Activated CD4-positive, alpha-beta T cell treated with anti-CD3 and anti-CD28 coated beads, Interleukin-2, amount 50 U/mL, for 16 hours (primary cell): Measurements from ENCODE around the gene IFITM5.
"Not testable (repeated sequence)": the region's sequence is repeated elsewhere in the genome, so short reads cannot be mapped to it uniquely, and the experiment has no call there.

Source experiments
- DNase-seq: peaks from one replicate; pipeline ENCODE4 v3.0.0-alpha.2; 2020

IFITM5 gene

DNA sequence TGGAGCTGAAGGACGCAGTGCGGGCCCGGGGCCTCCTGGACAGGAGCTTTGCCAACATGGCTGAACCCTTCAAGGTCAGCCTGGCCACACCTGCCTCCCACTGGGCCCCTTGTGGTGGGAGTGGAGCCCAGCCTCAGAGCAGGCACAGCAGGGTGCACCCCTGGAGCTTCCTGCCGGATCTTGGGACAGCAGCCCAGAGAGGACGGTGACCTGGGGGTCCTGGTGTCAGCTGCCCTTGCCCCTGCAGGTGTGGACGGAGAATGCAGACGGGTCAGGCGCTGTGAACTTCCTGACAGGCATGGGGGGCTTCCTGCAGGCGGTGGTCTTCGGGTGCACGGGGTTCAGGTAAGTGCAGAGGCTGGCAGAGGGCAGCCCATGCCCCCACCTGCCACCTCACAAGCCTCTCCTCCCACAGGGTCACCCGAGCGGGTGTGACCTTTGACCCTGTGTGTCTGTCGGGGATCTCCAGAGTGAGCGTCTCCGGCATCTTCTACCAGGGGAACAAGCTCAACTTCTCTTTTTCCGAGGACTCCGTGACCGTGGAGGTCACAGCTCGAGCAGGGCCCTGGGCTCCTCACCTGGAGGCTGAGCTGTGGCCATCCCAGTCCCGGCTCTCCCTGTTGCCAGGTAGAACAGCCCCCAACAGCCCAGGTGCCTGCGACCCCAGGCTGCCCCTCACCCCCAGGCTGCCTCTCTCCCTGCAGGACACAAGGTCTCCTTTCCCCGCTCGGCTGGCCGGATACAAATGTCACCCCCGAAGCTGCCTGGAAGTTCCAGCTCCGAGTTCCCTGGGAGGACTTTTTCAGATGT is 5.3 kb downstream of the IFITM5 start:
- DNase-seq: no peak

DNA sequence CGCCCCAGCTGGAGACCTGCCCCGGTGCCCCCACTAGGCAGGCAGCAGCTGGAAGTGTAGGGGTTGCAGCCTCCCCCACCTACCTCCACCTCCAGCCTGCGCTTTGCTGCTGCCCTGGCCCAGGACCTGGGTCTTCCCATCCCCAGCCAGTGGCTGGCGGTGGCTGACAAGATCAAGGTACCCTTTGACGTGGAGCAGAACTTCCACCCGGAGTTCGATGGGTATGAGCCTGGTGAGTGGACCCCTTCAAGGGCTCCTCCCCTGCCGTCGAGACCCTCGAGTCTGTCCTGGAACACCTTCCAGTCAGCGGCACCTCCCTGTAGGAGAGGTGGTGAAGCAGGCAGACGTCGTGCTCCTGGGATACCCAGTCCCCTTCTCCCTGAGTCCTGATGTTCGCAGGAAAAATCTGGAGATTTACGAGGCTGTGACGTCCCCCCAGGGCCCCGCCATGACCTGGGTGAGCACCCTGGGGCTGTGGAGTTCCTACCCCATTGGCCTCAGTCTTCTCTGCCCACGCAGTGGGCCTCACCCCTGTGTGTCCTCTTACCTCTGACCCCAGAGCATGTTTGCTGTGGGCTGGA is 6.0 kb downstream of the IFITM5 start:
- DNase-seq: no peak

DNA sequence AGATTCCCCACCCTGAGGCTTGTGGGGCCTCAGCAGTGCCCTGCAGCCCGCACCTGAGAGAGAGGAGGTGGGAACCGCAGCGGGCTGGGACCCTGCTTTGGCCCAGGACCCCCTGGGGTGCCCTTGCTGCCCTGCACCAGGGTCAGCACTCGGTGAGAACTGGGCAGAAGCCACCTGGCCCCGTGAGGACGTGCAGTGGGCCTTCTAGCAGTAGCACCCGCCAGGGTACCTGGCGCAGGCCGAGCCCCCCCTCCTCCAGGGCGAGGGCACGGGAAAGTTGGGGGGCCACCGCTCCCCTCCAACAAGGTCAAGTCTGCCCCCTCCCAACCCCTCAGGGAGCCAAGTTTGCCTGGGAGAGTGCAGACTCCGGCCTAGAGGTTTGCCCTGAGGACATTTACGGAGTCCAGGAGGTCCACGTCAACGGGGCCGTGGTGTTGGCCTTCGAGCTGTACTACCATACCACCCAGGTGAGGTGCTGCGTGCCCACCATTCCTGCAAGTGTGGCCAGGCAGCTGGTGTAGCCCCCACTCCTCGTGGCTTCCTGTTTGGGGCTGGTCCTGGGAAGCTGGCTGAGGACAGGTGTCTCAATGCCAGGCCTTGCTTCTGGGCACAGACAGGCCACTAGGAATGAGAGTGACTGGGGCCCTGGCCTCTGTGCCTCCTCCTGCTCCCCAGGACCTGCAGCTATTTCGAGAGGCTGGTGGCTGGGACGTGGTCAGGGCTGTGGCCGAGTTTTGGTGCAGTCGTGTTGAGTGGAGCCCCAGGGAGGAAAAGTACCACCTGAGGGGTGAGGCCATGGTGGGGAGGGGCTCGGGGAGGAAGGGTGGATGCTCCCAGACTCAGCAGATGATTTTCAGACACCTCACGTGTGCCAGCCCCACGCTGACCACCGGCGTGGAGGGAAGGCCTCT is 6.9 kb downstream of the IFITM5 start:
- no peak for DNase-seq

DNA sequence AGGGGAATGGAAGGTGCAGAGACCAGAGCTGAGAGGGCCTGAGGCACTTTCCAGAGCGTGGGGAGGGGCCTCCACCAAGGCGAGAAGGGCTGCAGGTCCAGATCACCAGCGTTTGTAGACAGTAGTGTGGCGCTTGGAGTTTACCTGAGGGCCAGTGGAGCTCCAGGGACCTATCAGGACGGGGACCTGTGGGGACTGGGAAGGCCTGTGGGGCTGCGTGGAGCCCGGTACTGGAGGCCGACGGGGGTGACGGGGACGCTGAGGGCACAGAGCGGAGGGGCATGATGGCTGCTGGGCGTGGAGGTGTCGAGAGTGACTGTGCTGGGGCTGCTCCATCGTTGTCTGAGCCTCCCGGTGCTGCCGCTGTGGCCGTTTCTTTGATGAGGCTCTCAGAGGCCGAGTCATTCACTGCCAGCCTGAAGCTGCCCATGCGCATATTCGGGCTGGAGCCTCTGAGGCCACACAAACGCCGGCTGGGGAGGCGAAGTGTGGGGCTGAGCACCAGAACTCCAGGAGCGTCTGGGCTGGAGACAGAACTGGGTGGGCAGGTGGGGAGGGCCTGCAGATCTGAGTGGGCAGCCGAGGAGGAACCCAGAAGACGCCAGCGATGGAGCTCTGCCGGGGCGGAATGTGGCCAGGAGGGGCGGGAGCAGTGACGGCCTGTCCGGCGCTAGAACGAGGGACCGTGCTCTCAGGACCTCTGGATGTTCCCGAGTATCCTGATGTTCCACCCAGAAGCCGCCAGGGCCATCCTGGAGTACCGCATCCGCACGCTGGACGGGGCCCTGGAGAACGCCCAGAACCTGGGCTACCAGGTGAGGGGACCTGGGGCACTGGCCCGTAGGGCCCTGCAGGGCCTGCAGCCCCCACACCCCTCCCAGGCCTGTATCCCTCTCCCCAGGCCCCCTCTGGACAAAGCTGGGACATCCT is 7.8 kb downstream of the IFITM5 start:
- DNase-seq: no peak

DNA sequence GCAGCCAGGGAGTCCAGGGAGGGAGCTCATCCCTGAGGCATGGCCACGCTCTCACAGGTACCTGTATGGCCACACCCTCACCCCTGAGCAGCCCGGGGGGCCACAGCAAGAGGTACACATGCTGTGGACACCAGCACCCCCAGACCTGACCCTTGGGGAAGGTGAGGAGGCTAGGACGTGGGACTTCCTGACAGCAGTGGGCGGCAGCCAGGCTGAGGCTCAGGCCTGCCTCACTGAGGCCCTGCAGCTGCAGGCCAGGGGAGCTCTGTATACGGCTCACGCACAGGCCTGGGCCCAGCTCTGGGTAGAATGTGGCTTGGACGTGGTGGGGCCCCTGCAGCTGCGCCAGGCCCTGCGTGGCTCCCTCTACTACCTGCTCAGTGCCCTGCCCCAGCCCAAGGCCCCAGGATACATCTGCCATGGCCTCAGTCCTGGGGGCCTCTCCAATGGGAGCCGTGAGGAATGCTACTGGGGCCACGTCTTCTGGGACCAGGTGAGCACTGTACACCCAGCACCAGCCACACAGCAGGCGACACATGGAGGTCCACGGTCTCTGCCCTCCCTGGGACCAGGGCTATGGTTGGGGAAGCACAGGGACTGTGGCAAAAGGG is 8.6 kb downstream of the IFITM5 start:
- DNase-seq: no peak

DNA sequence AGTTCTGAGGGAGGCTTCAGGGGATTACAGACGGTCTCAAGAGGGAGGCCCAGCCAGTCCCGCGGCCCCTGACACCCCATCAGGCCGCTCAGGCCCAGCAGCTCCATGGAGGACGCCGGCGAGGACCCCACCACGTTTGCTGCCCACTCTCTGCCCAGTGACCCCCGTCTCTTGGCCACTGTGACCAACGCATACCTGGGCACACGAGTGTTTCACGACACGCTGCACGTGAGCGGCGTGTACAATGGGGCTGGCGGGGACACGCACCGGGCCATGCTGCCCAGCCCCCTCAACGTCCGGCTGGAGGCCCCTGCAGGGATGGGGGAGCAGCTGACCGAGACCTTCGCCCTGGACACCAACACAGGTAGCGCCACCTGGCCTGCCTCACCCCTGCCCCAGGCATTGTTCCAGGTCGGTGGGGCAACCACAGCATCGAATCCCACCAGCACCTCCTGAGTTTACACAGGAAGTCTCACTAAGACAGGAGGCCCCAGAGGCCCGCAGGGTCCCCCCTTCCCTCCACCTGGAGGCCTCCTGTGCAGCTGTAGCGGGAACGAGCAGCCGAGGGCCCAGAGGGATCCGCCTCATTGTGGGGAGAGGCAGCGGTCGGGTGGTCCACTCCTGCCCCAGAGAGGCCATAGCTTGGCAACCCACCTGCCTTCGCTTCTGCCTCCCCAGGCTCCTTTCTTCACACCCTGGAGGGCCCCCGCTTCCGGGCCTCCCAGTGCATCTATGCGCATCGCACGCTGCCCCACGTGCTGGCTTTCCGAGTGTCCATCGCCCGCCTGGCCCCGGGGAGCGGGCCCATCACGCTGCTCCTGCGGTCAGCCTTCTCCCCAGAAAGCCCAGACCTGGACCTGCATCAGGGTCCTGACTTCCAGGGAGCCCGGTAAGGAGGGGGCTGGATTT is 9.4 kb downstream of the IFITM5 start:
- no peak for DNase-seq

DNA sequence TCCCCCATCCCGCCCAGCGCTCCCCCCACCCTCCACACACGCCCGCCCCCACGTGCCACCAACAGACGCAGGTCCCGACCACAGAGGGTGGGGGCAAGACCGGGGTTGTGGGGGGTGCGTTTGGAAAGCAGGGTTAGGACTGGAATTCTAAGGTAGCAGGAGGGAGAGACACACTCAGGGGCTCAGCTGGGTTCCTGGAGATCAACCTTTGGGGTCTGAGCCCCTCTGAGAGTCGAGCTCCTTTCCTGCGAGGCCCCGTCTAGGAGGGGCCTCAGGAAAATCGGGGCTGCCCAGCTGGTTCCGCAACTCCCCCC is 10.0 kb downstream of the IFITM5 start:
- no peak for DNase-seq

DNA sequence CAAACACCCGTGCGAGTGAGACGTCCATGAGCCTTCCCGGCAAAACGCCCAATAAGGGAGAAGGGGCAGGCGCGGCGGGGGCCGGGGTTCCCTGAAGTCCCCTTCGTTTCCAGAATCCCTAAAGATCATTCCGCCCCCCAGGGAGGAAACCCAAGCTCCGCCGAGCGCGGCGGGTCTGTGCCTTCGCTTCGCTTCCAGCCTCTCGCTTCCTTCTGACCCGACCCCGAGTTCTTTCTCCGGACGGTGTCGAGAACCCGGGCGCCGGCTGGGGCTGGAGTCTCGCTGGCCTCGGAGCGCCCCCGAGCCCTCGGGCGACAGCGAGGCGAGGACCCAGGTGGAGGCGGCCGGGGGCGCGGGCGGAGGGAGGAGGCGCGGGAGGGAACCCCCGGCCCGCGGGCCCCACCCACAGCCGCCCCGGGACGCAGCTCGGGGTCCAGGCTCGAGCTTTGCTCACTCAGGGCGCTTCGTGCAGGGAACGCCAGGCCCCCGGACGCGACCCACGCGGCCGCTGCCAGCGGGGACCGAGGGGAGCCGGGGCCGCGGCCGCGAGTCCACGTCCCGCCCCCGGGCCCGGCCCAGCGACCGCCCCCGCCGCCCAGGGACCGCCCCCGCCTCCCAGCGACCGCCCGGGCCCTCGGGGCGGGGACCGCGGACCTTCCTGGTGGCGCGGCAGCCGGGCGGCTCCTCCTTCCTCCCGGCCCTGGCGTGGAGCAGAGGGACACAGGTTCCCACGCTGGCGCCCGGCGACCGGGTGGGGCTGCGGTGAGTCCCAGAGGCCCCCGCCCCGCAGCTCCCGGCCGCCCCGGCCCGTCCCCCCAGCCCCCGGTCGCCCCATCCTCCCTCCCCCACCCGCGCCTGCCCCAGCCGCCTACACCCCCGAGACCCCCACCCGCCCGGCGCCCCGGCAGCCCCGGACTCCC is 10.6 kb downstream of the IFITM5 start, which contains the start of gene PGGHG:
PGGHG (plus strand) TSS at position 649 of the 920 bp plus-strand sequence. CDS start 691 bp downstream, outside the sequence.
- no peak for DNase-seq

DNA sequence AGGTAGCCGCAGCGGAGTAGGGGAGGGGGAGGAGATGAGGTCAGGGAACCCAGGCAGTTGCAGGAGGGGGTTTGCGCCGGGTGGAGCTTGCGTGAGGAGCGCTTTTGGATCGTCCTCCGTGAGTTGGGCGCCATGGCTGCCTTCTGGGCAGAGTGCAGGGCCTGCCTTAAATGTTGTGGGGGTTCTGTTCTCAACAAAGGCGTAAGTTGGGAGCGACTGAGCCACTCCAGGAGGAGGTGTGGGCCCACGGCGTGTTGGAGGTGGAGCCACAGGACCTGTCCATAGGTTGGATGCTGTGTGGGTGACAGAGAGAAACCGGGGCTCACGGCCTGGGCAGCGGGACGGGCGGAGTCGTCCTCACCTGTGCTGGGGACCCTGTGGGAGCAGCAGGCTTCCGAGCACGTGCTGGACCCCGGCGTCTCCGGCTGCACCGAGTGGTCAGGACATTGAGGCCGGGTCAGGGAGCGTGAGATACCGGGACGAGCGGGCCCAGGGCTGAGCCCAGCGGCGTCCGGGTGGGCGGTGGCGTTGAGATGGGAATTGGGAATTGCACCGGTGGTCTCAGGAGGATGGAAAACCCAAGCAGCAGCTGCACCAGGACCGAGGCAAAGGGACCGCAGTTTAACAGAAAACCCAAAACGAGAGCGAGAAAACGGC is 11.4 kb downstream of the IFITM5 start:
- DNase-seq: no peak

DNA sequence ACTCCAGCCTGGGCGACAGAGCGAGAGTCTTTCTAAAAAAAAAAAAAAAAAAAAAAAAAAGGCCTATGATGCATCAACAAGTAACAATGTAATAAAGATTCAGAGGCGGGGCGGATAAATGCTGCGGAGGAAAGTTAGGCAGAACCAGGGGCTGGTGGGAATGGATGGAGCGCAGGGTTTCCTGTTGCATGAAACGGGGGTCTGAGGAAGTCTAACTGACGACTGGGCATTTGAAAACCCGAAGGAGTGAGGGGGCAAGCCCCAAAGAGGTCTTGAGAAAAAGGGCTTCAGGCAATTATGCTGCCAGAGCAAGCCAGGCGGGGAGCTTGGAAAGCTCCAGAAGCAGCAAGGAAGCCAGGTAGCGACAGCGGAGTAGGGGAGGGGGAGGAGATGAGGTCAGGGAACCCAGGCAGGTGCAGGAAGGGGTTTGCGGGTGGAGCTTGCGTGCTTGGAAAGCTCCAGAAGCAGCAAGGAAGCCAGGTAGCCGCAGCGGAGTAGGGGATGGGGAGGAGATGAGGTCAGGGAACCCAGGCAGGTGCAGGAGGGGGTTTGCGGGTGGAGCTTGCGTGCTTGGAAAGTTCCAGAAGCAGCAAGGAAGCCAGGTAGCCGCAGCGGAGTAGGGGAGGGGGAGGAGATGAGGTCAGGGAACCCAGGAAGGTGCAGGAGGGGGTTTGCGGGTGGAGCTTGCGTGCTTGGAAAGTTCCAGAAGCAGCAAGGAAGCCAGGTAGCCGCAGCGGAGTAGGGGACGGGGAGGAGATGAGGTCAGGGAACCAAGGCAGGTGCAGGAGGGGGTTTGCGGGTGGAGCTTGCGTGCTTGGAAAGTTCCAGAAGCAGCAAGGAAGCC is 12.1 kb downstream of the IFITM5 start:
- DNase-seq: not testable (repeated sequence)

DNA sequence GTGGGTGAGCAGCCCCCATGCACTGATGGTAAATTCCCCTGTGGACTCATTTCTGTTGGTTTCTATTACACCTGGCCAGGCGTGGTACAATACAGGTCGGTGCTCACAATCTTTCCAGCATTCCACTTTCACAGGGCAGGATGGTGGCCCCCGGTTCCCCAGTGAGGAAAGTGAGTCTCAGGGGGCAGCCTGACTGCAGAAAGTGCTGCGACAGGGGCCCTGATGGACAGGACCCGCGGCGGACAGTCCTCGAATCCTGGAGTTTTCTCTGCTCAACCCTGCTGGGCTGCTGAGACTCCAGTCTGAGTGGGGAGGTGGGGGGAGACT is 13.5 kb downstream of the IFITM5 start:
- no peak for DNase-seq

DNA sequence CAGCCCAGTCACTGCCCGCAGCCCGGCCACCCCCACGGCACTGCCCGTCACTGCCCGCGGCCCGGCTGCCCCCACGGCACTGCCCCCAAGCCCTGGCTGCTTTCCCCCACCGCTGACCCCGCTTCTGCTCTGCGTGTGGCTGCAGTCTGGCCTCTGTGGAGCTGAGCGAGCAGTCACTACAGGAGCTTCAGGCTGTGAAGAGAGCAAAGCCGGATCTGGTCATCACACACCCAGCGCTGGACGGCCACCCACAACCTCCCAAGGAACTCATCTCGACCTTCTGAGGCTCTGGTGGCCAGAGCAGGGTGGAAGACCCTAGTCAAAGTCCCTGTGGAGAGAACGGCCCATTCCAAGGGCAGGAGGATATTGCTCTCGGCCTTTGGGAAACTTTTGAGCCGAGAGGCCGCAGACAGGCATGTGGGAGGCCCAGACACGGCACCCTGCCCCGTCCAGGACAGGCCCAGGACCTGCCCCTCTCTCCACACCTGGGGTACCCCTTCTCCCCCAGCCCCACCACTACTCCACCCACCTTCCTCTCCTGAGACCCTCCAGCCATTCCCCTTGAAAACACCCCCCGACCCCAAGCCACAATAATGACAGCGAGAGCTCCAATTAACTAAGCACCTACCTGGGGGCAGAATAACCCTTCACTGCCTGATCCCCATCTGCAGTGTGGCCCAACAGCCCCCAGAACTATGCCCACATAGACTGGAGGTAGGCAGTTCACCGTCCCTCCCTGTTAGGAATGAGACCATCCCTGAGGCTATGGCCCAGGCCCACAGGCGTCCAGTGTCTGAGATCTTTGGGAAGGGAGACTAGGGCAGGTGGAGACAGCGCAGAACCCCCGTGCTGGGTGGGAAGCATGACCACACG is 14.1 kb downstream of the IFITM5 start:
- no peak for DNase-seq

DNA sequence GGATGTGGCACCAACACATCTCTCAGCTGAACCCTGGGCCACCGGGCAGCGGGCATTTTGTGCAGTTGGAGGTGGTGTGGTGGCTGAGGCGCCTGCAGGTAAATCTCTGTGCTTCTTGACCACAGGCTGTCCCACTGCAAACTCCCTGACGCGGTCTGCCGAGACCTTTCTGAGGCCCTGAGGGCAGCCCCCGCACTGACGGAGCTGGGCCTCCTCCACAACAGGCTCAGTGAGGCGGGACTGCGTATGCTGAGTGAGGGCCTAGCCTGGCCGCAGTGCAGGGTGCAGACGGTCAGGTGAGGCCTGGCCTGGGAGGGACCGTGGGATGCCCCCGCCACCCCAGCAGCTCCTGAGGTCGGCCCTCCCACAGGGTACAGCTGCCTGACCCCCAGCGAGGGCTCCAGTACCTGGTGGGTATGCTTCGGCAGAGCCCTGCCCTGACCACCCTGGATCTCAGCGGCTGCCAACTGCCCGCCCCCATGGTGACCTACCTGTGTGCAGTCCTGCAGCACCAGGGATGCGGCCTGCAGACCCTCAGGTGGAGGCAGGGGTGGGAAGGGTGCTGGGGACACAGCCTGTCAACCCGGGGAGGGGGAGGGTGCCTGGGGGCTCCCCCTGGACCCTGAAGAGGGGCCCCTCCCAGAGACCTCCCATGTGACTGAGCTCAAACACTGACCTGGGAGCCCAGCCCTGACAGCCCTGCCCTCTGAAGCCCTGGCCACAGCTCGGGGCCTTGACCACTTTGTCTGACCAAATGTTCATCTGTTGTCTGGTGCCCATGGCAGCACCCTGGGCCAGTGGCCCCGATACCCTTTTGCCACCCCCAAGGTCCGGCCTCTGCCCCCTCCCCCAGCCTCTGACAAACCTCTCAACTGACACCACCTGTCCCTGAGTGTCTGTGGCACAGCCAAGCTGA is 15.0 kb downstream of the IFITM5 start:
- DNase-seq: no peak

DNA sequence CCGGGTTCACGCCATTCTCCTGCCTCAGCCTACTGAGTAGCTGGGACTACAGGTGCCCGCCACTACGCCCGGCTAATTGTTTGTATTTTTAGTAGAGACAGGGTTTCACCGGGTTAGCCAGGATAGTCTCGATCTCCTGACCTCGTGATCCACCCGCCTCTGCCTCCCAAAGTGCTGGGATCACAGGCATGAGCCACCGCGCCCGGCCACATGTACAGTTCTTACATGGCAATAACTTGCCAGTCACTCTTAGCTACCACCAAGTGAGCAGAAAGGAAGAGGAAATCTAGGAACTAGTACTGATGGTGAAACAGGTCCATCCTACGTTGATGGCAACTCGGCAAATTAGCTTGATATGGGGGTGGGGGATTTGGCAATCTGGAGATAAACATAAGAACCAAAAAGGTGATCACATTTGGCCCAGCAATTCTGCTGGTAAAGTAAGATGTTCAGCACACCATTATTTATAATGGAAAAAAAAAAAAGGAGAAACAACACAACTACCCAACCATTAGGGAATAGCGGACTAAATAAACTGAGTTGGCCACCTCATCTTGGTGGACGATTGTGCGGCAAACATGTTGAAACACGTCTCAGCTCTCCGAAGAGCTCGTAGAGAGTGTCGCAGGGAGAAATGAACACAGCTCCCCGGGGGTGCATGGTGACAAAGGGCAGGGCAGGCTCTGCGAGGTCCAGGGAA is 15.8 kb downstream of the IFITM5 start:
- no peak for DNase-seq

DNA sequence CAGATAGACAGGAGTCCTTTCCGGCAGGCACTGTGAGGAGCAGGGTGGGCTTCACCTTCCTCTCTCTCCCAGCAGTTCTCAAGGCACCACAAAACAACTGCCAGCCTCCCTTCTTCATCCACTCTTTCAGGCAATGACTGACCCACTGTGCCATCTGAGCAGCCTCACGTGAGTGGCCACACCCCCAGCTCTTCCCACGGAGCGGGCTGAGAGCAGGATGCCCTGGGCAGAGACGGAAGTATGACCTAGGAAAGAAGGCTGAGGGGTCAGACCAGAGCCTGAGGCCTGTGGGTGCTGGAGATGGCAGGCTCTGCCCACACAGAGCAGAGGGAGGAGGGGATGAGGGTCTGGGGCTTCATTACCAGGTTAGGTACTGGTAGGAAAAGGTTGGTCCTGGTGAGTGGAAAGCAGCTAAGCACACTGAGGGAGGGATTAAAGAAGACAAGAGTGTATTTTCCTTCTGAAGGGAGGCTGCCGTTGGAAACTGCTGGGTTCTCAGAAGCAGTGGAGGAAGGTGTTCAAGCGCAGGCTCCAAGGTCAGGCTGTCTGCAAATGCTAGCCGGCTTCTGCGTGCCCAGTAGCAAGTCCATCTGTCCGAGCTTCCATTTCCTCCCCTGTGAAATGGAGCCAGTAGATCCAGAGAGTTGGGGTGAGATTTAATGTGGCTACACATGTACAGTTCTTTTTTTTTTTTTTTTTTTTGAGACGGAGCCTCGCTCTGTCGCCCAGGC is 16.5 kb downstream of the IFITM5 start:
- DNase-seq: no peak
